Activated CD8-positive, alpha-beta memory T cell treated with anti-CD3 and anti-CD28 coated beads, Interleukin-2, amount 50 U/mL, for 24 hours (primary cell): ENCODE results near the gene NRTN.

Experiments
- DNase-seq: peaks from one replicate; pipeline ENCODE4 v3.0.0-alpha.2; 2020; ENCODE audit errors: extremely low read depth

NRTN gene

GRCh38 chr19:5814852-5815246 is 10.0 kb downstream of the NRTN start:
- no peak for DNase-seq

- DNase-seq: no peak
Observed at GRCh38 chr19:5817218-5817617, 12.4 kb downstream of the NRTN start.

DNA sequence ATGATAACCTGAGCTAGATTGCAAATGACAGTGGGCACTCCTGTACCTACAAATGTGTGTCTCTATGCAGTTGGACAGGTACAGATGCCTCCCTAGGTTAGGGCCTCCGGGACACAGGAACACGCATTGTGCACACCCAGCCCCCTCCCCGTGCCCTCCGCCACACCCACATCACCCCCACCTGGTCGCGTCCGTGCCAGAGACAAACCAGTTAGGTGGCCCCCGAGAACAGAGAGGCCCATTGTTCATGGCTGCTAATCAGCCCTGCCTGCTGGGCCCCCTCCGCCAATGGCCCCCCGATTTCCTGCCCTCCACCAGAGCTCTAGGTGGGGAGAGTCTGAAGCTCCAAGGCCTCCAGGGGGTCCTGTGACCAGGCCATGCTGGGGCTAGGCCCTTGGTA is 13.7 kb downstream of the NRTN start:
- no peak for DNase-seq

GRCh38 chr19:5820785-5821184 is 15.9 kb downstream of the NRTN start:
- no peak for DNase-seq

- DNase-seq: no peak
Observed at GRCh38 chr19:5821521-5822180, 16.8 kb downstream of the NRTN start.

DNA sequence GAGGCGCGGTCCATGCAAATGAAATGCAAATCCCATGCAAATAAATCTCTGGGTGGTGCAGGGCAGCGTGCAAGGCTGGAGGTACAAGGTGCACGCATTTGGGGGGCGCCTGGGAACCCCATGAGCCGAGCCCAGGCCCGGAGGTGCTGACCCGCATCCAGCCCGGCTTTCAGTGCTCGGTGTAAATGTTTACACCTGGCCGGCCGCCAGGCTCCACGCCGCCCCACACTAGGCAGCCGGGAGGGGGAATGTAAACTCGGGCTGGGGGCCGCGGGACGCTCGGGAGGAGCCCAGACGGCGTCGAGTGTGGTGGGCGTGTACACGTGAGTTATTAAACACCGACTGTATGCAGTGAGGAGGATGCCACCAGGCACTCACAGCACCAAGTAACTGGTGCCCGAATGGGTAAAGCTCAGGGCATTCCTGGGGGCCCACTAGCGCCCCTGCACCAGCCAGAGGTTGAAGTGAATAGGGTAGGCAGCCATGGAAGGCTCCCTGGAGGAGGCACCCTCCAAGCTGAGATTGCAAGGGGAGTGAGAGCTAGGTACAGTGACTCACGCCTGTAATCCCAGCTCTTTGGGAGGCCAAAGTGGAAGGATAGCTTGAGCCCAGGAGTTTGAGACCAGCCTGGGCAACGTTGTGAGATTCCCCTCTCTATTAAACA is 17.4 kb downstream of the NRTN start:
- no peak for DNase-seq

GRCh38 chr19:5823579-5824281 is 18.9 kb downstream of the NRTN start:
- DNase-seq: no peak

DNA sequence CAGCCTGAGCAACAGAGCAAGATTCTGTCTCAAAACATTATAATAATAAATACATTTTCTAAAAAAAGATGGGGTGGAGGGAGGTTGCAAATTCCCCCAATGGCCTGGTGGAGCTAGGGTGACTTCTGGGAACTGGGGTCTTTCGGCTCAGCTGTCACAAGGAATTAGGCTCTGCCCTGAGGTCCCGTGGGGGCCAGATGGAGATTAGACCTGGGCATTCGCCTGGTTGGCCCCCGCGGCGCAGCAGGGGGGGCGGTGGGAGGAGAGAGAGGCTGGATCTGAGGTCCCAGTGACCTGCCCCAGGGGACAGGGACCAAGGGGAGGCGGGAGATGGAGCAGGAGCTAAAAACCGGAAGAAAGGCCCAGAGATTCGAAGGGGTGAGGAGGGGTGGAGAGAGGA is 19.9 kb downstream of the NRTN start:
- DNase-seq: no peak

DNA sequence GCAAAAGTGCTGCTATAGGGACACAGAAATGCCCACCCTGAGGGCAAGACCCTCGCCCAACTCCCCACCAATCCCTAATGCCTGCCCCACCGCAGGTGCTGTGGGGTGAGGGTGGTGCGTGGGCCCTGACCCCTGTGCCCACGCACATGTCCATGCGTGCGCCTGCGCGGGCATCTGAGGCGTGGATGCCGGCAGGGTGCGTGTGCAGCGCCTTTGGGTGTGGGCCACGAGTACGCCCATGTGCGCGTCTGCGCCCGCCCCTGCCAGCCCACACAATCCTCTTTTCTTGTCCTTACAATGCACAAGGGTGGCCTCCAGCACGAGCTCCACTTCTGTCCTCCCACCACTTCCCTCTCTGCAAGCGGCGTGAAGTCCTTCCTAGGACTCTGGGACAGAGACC is 20.3 kb downstream of the NRTN start:
- DNase-seq: no peak

- no peak for DNase-seq
Observed at GRCh38 chr19:5826531-5827341, 21.9 kb downstream of the NRTN start.

DNA sequence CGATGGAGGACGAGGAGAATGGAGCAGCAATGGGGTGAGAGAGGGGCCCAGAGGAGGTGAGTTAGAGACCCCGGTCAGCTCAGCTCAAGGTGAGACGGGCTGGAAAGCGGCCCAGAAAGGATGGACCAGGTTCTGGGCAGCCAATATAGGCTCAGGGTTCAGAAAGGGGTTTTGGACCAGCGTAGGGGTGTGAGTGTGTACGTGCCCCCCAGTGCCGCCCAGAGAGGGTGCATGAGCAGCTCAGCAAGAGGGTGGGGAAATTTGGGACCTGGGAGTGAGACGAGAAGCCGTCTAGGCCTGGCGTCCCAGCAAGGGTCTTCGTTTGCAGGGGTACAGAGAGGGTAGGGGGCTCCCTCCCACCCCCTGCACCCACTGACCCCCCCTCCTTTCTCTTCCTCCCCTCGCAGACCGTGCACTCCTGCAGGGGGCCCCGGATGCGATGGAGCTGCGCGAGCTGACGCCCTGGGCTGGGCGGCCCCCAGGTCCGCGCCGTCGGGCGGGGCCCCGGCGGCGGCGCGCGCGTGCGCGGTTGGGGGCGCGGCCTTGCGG is 22.5 kb downstream of the NRTN start:
- DNase-seq: no peak

DNA sequence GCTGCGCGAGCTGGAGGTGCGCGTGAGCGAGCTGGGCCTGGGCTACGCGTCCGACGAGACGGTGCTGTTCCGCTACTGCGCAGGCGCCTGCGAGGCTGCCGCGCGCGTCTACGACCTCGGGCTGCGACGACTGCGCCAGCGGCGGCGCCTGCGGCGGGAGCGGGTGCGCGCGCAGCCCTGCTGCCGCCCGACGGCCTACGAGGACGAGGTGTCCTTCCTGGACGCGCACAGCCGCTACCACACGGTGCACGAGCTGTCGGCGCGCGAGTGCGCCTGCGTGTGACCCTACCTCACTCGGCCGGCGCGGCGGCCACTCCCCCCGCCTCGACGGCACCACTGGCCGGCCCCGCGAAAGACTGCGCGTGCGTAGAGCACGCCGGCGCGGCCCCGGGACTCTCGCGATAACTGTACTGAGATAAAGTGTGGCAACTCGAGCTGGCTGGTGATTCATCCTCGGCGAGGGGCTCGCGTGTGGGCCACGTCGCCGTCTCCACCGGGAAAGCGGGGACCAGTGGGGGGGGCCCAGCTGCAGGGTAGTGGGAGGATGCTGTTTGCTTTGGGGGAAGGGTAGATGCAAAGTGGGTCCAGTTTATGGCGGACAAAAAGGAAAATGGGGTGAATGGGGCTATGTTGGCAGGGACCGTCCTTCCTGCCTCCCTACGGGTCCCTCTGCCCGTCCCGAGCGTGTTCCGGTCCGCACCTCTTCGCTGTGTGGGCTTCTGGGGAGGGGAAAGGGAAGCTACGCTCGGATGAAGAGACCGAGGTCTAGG is 23.2 kb downstream of the NRTN start:
- peak; percentile 75 for DNase-seq

DNA sequence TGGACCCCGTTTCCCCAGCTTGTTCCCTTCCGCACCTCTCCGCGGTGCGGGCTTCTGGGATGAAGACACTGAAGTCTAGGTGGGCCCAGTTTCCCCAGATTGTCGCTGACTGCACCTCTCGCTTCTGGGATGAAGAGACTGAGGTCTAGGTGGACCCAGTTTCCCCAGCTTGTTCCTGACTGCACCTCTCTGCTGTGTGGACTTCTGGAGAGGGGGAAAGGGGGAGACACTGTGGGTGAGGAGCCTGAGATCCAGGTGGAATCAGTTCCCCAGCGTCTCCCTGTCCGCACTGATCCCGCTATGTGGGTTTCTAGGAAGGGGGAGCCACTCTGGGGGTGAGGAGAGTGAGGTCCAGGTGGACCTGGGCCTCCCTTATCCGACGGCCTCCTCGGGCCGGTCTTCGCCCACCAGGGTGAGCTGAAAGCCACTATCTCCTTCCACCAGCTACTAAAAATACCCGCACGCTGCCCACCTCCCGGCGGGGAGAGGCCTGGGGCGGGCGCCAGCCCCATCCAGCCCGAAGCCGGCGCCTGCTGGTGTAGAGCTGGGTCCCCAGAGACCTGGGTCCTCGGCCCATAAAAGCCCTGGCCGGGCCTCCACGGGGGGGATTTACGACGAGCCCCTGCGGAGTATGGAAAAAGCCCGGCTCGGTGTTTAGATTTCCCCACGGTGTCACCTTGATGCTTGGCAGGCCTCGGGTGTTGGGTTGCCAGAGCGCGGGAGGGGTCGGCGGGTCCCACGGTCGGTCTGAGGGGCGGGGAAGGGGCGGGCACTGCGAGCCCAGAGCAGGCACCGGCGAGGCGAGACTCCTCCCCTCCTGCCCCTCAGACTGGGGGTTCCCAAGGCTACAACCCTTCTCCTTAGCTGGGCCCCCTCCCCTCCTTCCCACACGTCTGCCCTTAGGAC is 24.0 kb downstream of the NRTN start:
- DNase-seq: no peak

DNA sequence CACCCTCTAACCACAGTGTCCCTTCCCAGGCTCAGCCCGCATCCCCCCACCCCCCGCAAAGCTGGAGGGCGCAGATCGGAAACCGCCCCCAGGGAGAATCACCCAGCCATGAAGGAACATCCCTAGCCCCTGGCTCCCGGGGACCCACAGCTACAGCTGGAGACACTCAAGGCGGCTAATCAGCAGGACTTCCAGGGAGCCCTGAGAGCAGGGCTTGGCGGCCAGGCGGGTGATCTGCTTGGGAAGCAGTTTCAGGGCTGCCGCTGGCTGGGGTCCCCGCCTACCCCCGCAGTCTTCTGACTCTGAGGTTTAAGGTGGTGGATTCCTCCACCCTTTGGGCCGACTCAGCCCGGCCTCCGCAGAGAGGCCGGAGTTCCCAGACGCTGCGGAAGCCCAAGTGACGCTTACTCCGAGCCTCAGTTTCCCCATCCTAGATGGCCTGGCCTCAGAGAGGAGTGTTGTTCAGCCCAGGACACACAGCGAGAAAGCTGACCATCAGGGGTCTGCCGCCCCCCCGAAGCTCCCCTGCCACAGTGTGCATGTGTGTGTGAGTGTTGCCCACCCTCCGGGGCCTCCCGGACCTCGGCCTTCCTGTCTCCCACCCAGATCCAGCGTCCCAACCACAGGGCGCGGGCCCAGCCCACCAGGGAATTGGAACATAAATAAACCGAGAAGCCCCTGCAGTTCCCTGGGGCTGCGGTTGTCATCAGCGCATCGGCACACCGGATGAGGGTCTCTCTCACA is 24.9 kb downstream of the NRTN start:
- no peak for DNase-seq

- no peak for DNase-seq
Observed at GRCh38 chr19:5831159-5831558, 26.3 kb downstream of the NRTN start.

GRCh38 chr19:5832061-5832460 is 27.2 kb downstream of the NRTN start:
- DNase-seq: no peak

GRCh38 chr19:5832527-5833216 is 27.8 kb downstream of the NRTN start:
- DNase-seq: no peak

- no peak for DNase-seq
Observed at GRCh38 chr19:5837761-5838352, 33.0 kb downstream of the NRTN start.
